Muscle layer of colon (tissue), 2 donors: Measurements from ENCODE around the gene HELZ.
"Not testable (repeated sequence)": the region's sequence is repeated elsewhere in the genome, so short reads cannot be mapped to it uniquely, and the experiment has no call there.

Experiments used
- H3K27ac ChIP-seq: one replicate; pipeline ENCODE4 v1.7.0; 2013; ENCODE audit warnings: low read depth, mild to moderate bottlenecking, low read length, moderate library complexity
- H3K27me3 ChIP-seq, 2 donors: one replicate each; pipeline ENCODE4 v1.7.0; 2013; ENCODE audit warnings: low read length in 2 of 2, mild to moderate bottlenecking in 2 of 2; ENCODE audit not compliant: insufficient read depth in 2 of 2, control insufficient read depth in 1 of 2
- H3K36me3 ChIP-seq: one replicate; pipeline ENCODE4 v1.7.0; 2013; ENCODE audit warnings: mild to moderate bottlenecking, low read length; ENCODE audit not compliant: insufficient read depth
- H3K4me1 ChIP-seq: one replicate; pipeline ENCODE4 v1.7.0; 2013; ENCODE audit warnings: mild to moderate bottlenecking, low read length; ENCODE audit not compliant: insufficient read depth
- H3K4me3 ChIP-seq, 2 donors: one replicate each; pipeline ENCODE4 v1.7.0; 2013; ENCODE audit warnings: low read length in 2 of 2, low read depth in 1 of 2, mild to moderate bottlenecking in 1 of 2, moderate library complexity in 1 of 2
- H3K9ac ChIP-seq: one replicate; pipeline ENCODE4 v1.7.0; 2013; ENCODE audit warnings: low read length
- H3K9me3 ChIP-seq: one replicate; pipeline ENCODE4 v1.7.0; 2013; ENCODE audit warnings: mild to moderate bottlenecking, low read length
- donor health status: abdominal sarcoma.
- donor health status: Adenocarcinoma of cecum.

The HELZ gene

GRCh38 chr17:67262435-67263117 lies 17.6 kb upstream of the HELZ start:
- Histone ChIP-seq H3K4me3 (no peak overlapping the region), H3K9me3 (no peaks in the 10 kb centered on the region), H3K27me3 (no peaks in the 10 kb centered on the region), H3K4me1 (no peaks in the 10 kb centered on the region), H3K27ac (no peak overlapping the region), H3K9ac (no peak overlapping the region), H3K36me3 (no peaks in the 10 kb centered on the region)

GRCh38 chr17:67260170-67260987 lies 15.4 kb upstream of the HELZ start:
- Histone ChIP-seq H3K9me3 (no peaks in the 10 kb centered on the region), H3K4me3 (no peak overlapping the region), H3K4me1 (no peaks in the 10 kb centered on the region), H3K27ac (peak overlapping the region; percentile 44), H3K27me3 (no peaks in the 10 kb centered on the region), H3K36me3 (no peaks in the 10 kb centered on the region), H3K9ac (no peak overlapping the region)

- Histone ChIP-seq H3K4me1 (no peaks in the 10 kb centered on the region), H3K9me3 (no peaks in the 10 kb centered on the region), H3K36me3 (no peaks in the 10 kb centered on the region), H3K27me3 (no peaks in the 10 kb centered on the region), H3K9ac (no peak overlapping the region), H3K27ac (no peak overlapping the region), H3K4me3 (no peak overlapping the region)
These were observed 13.9 kb upstream of the HELZ start for GRCh38 chr17:67258821-67259468.

- no peaks in the 10 kb centered on the region for H3K9me3 ChIP-seq
- no peak overlapping the region for H3K4me3 ChIP-seq
- no peak overlapping the region for H3K9ac ChIP-seq
- no peaks in the 10 kb centered on the region for H3K36me3 ChIP-seq
- no peaks in the 10 kb centered on the region for H3K27me3 ChIP-seq
- no peaks in the 10 kb centered on the region for H3K4me1 ChIP-seq
- H3K27ac ChIP-seq: no peak overlapping the region
These were observed 11.2 kb upstream of the HELZ start for GRCh38 chr17:67256075-67256732.

- Histone ChIP-seq H3K36me3 (no peaks in the 10 kb centered on the region), H3K9ac (no peak overlapping the region), H3K9me3 (no peaks in the 10 kb centered on the region), H3K4me3 (no peak overlapping the region), H3K4me1 (no peaks in the 10 kb centered on the region), H3K27ac (no peak overlapping the region), H3K27me3 (no peaks in the 10 kb centered on the region)
These were observed 8.4 kb upstream of the HELZ start for GRCh38 chr17:67253384-67253783.

- H3K4me1 ChIP-seq, H3K36me3 ChIP-seq, H3K9ac ChIP-seq, H3K27ac ChIP-seq, H3K4me3 ChIP-seq, H3K27me3 ChIP-seq, H3K9me3 ChIP-seq: not testable (repeated sequence)
These were observed 6.6 kb upstream of the HELZ start for GRCh38 chr17:67251586-67251985.

GRCh38 chr17:67248291-67248690 lies 3.3 kb upstream of the HELZ start:
- peaks cover 10% of the 10 kb centered on the region for H3K4me1 ChIP-seq
- no peak overlapping the region for H3K9ac ChIP-seq
- H3K27me3 ChIP-seq: no peaks in the 10 kb centered on the region
- H3K9me3 ChIP-seq: no peaks in the 10 kb centered on the region
- H3K27ac ChIP-seq: no peak overlapping the region
- H3K36me3 ChIP-seq: no peaks in the 10 kb centered on the region
- no peak overlapping the region for H3K4me3 ChIP-seq

- Histone ChIP-seq H3K4me1 (peaks cover 13% of the 10 kb centered on the region), H3K4me3 (no peak overlapping the region), H3K9ac (no peak overlapping the region), H3K9me3 (no peaks in the 10 kb centered on the region), H3K27ac (no peak overlapping the region), H3K36me3 (no peaks in the 10 kb centered on the region), H3K27me3 (no peaks in the 10 kb centered on the region)
These were observed 2.5 kb upstream of the HELZ start for GRCh38 chr17:67247416-67247900.

GRCh38 chr17:67246653-67247415 lies 1.8 kb upstream of the HELZ start:
- Histone ChIP-seq H3K9ac (no peak overlapping the region), H3K4me3 (peak overlapping the region in 1 of 2 donors; percentile 50), H3K27ac (no peak overlapping the region)

GRCh38 chr17:67246403-67246652 lies 1.3 kb upstream of the HELZ start:
- H3K9me3 ChIP-seq: no peaks in the 10 kb centered on the region
- H3K9ac ChIP-seq: no peak overlapping the region
- H3K27ac ChIP-seq: no peak overlapping the region
- no peaks in the 10 kb centered on the region for H3K36me3 ChIP-seq
- no peaks in the 10 kb centered on the region for H3K27me3 ChIP-seq
- peaks cover 19% of the 10 kb centered on the region for H3K4me1 ChIP-seq
- H3K4me3 ChIP-seq: peak overlapping the region; percentile 50 to 90

More at GRCh38 chr17:67246653-67247415, 1.8 kb upstream of the HELZ start:
- H3K27me3 ChIP-seq: no peaks in the 10 kb centered on the region
- no peaks in the 10 kb centered on the region for H3K9me3 ChIP-seq
- H3K4me1 ChIP-seq: peaks cover 14% of the 10 kb centered on the region
- H3K36me3 ChIP-seq: no peaks in the 10 kb centered on the region
